Osteoblast (primary cell): Measurements from ENCODE around the gene TNFRSF8. TPM values are rescaled to one million over a fixed set of nuclear protein-coding genes. Genes with fewer than 3 reads are reported as not detected.
A peak's percentile ranks its signal among the peaks of the same experiment; 100 is the strongest.

ENCODE experiments used
- DNase-seq: peaks from one replicate; pipeline ENCODE4 v3.0.0; 2011; ENCODE audit warnings: low spot score, mixed read lengths; ENCODE audit not compliant: insufficient read length; ENCODE audit errors: missing footprints
- H2AFZ ChIP-seq: 2 replicates; pipeline ENCODE4 v1.6.0; 2011; ENCODE audit warnings: mild to moderate bottlenecking, low read length
- H3K27ac ChIP-seq: 2 replicates; pipeline ENCODE4 v1.5.1; 2011; ENCODE audit warnings: mild to moderate bottlenecking, low read depth, low read length, moderate library complexity
- H3K27me3 ChIP-seq: 2 replicates; pipeline ENCODE4 v1.6.0; 2012; ENCODE audit warnings: mild to moderate bottlenecking, control low read depth, inconsistent platforms, low read length, moderate library complexity; ENCODE audit not compliant: insufficient read depth
- H3K36me3 ChIP-seq: 2 replicates; pipeline ENCODE4 v1.5.1; 2011; ENCODE audit warnings: mild to moderate bottlenecking, low read length, control low read depth, moderate library complexity; ENCODE audit not compliant: insufficient read depth
- H3K4me1 ChIP-seq: 2 replicates; pipeline ENCODE4 v1.5.1; 2011; ENCODE audit warnings: mild to moderate bottlenecking, low read length, control low read depth, moderate library complexity; ENCODE audit not compliant: insufficient read depth
- H3K4me2 ChIP-seq: 2 replicates; pipeline ENCODE4 v1.6.0; 2011; ENCODE audit warnings: mild to moderate bottlenecking, low read length; ENCODE audit not compliant: insufficient read depth
- H3K4me3 ChIP-seq: fragments of 200-600 bp; sonication (generic); 3 replicates; pipeline ENCODE4 v1.5.1; 2012; ENCODE audit warnings: mild to moderate bottlenecking, low read length, inconsistent platforms; ENCODE audit not compliant: insufficient read depth
- H3K79me2 ChIP-seq: 2 replicates; pipeline ENCODE4 v1.6.0; 2012; ENCODE audit warnings: mild to moderate bottlenecking, low read length, control low read depth, inconsistent platforms; ENCODE audit not compliant: insufficient read depth
- H3K9me3 ChIP-seq: 2 replicates; pipeline ENCODE4 v1.5.1; 2011; ENCODE audit warnings: low read depth, low read length, control low read depth
- H4K20me1 ChIP-seq: 2 replicates; pipeline ENCODE4 v1.6.0; 2012; ENCODE audit warnings: mild to moderate bottlenecking, low read length, control low read depth; ENCODE audit not compliant: insufficient read depth
- total RNA-seq: library from RNA; depleted of rRNA; stranded (reverse); fragments of >200 nt; gene quantifications from 2 replicates; pipeline ENCODE4 v1.2.3, GENCODE V29; 2012
- TF ChIP-seq, protein P1 (sequence below): IDR thresholded peaks from 2 replicates; pipeline ENCODE4 v1.5.1; 2011; ENCODE audit warnings: mild to moderate bottlenecking, low read depth, low read length, moderate library complexity; ENCODE audit errors: extremely low read depth

TNFRSF8 gene
- under 0.01 and 0.29 TPM in 2 replicates for total RNA-seq

GRCh38 chr1:12063141-12064072 lies at the start of gene TNFRSF8:
Gene TNFRSF8, plus strand, starts transcription at chr1:12063303. Its CDS starts 296 bp downstream, at chr1:12063599.
- Histone ChIP-seq H3K4me2 (peak within 1 kb of the TSS; percentile 62), H3K27me3 (peaks cover 37% of the 10 kb centered on the region), H3K9me3 (no peaks in the 10 kb centered on the region), H4K20me1 (no peaks in the 10 kb centered on the region), H3K27ac (no peak within 1 kb of the TSS), H3K36me3 (no peaks in the 10 kb centered on the region), H3K4me3 (peak within 1 kb of the TSS; percentile 42), H3K4me1 (peaks cover 17% of the 10 kb centered on the region), H3K79me2 (no peaks in the 10 kb centered on the region), H2AFZ (peak within 1 kb of the TSS; percentile 39)
- TF ChIP-seq, protein P1, sequence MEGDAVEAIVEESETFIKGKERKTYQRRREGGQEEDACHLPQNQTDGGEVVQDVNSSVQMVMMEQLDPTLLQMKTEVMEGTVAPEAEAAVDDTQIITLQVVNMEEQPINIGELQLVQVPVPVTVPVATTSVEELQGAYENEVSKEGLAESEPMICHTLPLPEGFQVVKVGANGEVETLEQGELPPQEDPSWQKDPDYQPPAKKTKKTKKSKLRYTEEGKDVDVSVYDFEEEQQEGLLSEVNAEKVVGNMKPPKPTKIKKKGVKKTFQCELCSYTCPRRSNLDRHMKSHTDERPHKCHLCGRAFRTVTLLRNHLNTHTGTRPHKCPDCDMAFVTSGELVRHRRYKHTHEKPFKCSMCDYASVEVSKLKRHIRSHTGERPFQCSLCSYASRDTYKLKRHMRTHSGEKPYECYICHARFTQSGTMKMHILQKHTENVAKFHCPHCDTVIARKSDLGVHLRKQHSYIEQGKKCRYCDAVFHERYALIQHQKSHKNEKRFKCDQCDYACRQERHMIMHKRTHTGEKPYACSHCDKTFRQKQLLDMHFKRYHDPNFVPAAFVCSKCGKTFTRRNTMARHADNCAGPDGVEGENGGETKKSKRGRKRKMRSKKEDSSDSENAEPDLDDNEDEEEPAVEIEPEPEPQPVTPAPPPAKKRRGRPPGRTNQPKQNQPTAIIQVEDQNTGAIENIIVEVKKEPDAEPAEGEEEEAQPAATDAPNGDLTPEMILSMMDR = no peak
- DNase-seq = peak; percentile 65

- peak; percentile 88 for DNase-seq
- H3K4me2 ChIP-seq = no peak overlapping the region
Observed at GRCh38 chr1:12014141-12014991, 48.7 kb upstream of the TNFRSF8 start.

DNA sequence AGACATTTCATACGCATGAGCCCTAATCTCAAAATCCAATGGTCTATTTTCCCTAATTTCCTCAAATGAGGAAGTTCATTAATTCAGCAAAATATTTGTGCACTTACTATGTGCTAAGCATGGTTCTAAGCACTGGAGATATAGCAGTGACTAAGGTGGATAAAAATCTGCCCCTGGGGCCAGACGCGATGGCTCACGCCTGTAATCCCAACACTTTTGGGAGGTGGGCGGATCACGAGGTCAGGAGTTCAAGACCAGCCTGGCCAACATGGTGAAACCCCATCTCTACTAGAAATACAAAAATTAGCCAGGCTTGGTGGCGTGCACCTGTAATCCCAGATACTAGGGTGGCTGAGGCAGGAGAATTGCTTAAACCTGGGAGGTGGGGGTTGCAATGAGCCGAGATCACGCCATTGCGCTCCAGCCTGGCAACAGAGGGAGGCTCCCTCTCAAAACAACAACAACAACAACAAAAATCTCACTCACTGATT lies 48.1 kb upstream of the TNFRSF8 start:
- H3K4me2 ChIP-seq = no peak overlapping the region
- peaks cover 7% of the 10 kb centered on the region for H3K79me2 ChIP-seq
- no peaks in the 10 kb centered on the region for H3K27me3 ChIP-seq
- H3K4me1 ChIP-seq = peaks cover 26% of the 10 kb centered on the region
- peaks cover under 1% of the 10 kb centered on the region for H4K20me1 ChIP-seq
- no peaks in the 10 kb centered on the region for H3K9me3 ChIP-seq
- no peak for DNase-seq
- H3K27ac ChIP-seq = peak overlapping the region; percentile 87
- peaks cover 19% of the 10 kb centered on the region for H3K36me3 ChIP-seq
- no peak overlapping the region for H3K4me3 ChIP-seq
- no peak overlapping the region for H2AFZ ChIP-seq
- TF ChIP-seq, protein P1 = no peak

More at GRCh38 chr1:12014141-12014991, 48.7 kb upstream of the TNFRSF8 start:
- TF ChIP-seq, protein P1 = no peak
- Histone ChIP-seq H3K27ac (peak overlapping the region; percentile 87), H3K36me3 (peaks cover 24% of the 10 kb centered on the region), H3K4me1 (peaks cover 25% of the 10 kb centered on the region), H3K9me3 (no peaks in the 10 kb centered on the region), H3K79me2 (peaks cover under 1% of the 10 kb centered on the region), H4K20me1 (no peaks in the 10 kb centered on the region), H2AFZ (peak overlapping the region; percentile 44), H3K4me3 (no peak overlapping the region), H3K27me3 (no peaks in the 10 kb centered on the region)
